HFFc6 (cell line): Measurements from ENCODE around the gene SP2. TPM values are rescaled to one million over a fixed set of nuclear protein-coding genes. Genes with fewer than 3 reads are reported as not detected.

Experiments used
- DNase-seq: peaks from one replicate; pipeline ENCODE4 v3.0.0-alpha.2; 2018
- H3K27ac Mint-ChIP-seq: 2 replicates; pipeline ENCODE4 v1.8.0; 2020; ENCODE audit warnings: mild to moderate bottlenecking, mixed read lengths
- H3K27me3 Mint-ChIP-seq: 2 replicates; pipeline ENCODE4 v1.8.0; 2021; ENCODE audit warnings: mild to moderate bottlenecking, moderate library complexity, mixed read lengths; ENCODE audit not compliant: insufficient read depth
- H3K36me3 Mint-ChIP-seq: 2 replicates; pipeline ENCODE4 v1.8.0; 2021; ENCODE audit warnings: low read depth, mixed read lengths
- H3K4me1 Mint-ChIP-seq: 2 replicates; pipeline ENCODE4 v1.8.0; 2020; ENCODE audit warnings: low read depth, mixed read lengths
- H3K4me3 Mint-ChIP-seq: 2 replicates; pipeline ENCODE4 v1.8.0; 2020; ENCODE audit warnings: mild to moderate bottlenecking, moderate library complexity, mixed read lengths
- H3K9me3 Mint-ChIP-seq: 2 replicates; pipeline ENCODE4 v1.8.0; 2020; ENCODE audit warnings: mild to moderate bottlenecking, mixed read lengths
- CTCF ChIP-seq: fragments of 200-600 bp; sonication (generic); IDR thresholded peaks from 2 replicates; pipeline ENCODE4 v1.5.0; 2021; ENCODE audit warnings: antibody characterized with exemption, mild to moderate bottlenecking
- total RNA-seq, 6 experiments: library from RNA; stranded (reverse); fragmentation: NEBNext Ultra II Directional; extraction: Animal tissue kit (Norgen Biotek cat#: 25700); gene quantifications; 2 replicates in 1 of 6; 3 replicates in 5 of 6; pipeline ENCODE4 v1.2.3, GENCODE V29; 2021

The SP2 gene
- total RNA-seq, 6 experiments from 2014 or later: 10.7 to 17.5 (median 16.4) TPM

- Mint-ChIP-seq H3K36me3 (no peaks in the 10 kb centered on the region), H3K27me3 (peaks cover 42% of the 10 kb centered on the region), H3K27ac (peak within 1 kb of the TSS; percentile 36; the same call in 1 of the 2 replicates), H3K9me3 (no peaks in the 10 kb centered on the region), H3K4me1 (peaks cover 30% of the 10 kb centered on the region), H3K4me3 (peak within 1 kb of the TSS; percentile 85)
- peak; percentile 50 for DNase-seq
- TF ChIP-seq CTCF: peak; percentile 52
Observed at GRCh38 chr17:47850692-47851573, 45.1 kb upstream of the SP2 start, which contains the start of gene SP6. SP6 (minus strand) TSS chr17:47851163; CDS start chr17:47848429, 2,734 bp downstream.

- Mint-ChIP-seq H3K4me1 (peaks cover 37% of the 10 kb centered on the region), H3K36me3 (no peaks in the 10 kb centered on the region), H3K9me3 (no peaks in the 10 kb centered on the region), H3K4me3 (peak overlapping the region; percentile 7; the same call in 1 of the 2 replicates), H3K27me3 (peaks cover 42% of the 10 kb centered on the region), H3K27ac (no peak overlapping the region)
- no peak for DNase-seq
- TF ChIP-seq CTCF: no peak
Observed at GRCh38 chr17:47851764-47852112, 44.3 kb upstream of the SP2 start.

- Mint-ChIP-seq H3K27ac (no peak overlapping the region), H3K27me3 (peaks cover 41% of the 10 kb centered on the region), H3K4me1 (peaks cover 37% of the 10 kb centered on the region), H3K4me3 (peak overlapping the region; percentile 7; the same call in 1 of the 2 replicates), H3K9me3 (no peaks in the 10 kb centered on the region), H3K36me3 (no peaks in the 10 kb centered on the region)
- no peak for DNase-seq
- no peak for TF ChIP-seq CTCF
Observed at GRCh38 chr17:47852113-47852949, 43.7 kb upstream of the SP2 start.

- no peaks in the 10 kb centered on the region for H3K36me3 Mint-ChIP-seq
- H3K9me3 Mint-ChIP-seq: no peaks in the 10 kb centered on the region
- peaks cover 37% of the 10 kb centered on the region for H3K4me1 Mint-ChIP-seq
- no peak overlapping the region for H3K27ac Mint-ChIP-seq
- no peak for TF ChIP-seq CTCF
- DNase-seq: no peak
- peaks cover 39% of the 10 kb centered on the region for H3K27me3 Mint-ChIP-seq
- no peak overlapping the region for H3K4me3 Mint-ChIP-seq
Observed at GRCh38 chr17:47853616-47854015, 42.4 kb upstream of the SP2 start.

- H3K36me3 Mint-ChIP-seq: no peaks in the 10 kb centered on the region
- DNase-seq: no peak
Observed at GRCh38 chr17:47855737-47856136, 40.3 kb upstream of the SP2 start.

More at GRCh38 chr17:47855737-47856136, 40.3 kb upstream of the SP2 start:
- H3K4me3 Mint-ChIP-seq: no peak overlapping the region
- H3K4me1 Mint-ChIP-seq: peaks cover 22% of the 10 kb centered on the region
- H3K27ac Mint-ChIP-seq: no peak overlapping the region
- H3K27me3 Mint-ChIP-seq: peaks cover 41% of the 10 kb centered on the region
- TF ChIP-seq CTCF: no peak
- H3K9me3 Mint-ChIP-seq: no peaks in the 10 kb centered on the region
